Left hindlimb (tissue), 1 donor: Measurements from ENCODE around the gene KCNMB2.

Source experiments
- DNase-seq: peaks from one replicate; pipeline ENCODE4 v3.0.0-alpha.2; 2018

Gene KCNMB2

GRCh38 chr3:178663201-178663934 is 127.1 kb downstream of the KCNMB2 start:
- no peak for DNase-seq

- DNase-seq = no peak
Measured at GRCh38 chr3:178665747-178666146, 129.5 kb downstream of the KCNMB2 start.

GRCh38 chr3:178669022-178669601 is 132.9 kb downstream of the KCNMB2 start:
- no peak for DNase-seq

- DNase-seq = no peak
Measured at GRCh38 chr3:178669758-178670157, 133.5 kb downstream of the KCNMB2 start.

- no peak for DNase-seq
Measured at GRCh38 chr3:178671377-178671776, 135.1 kb downstream of the KCNMB2 start.

GRCh38 chr3:178671791-178672190 is 135.6 kb downstream of the KCNMB2 start:
- DNase-seq = no peak

- no peak for DNase-seq
Measured at GRCh38 chr3:178672275-178672674, 136.0 kb downstream of the KCNMB2 start.

GRCh38 chr3:178673529-178673928 is 137.3 kb downstream of the KCNMB2 start:
- no peak for DNase-seq

- no peak for DNase-seq
Measured at GRCh38 chr3:178676077-178676476, 139.8 kb downstream of the KCNMB2 start.

GRCh38 chr3:178676942-178677790 is 140.9 kb downstream of the KCNMB2 start:
- no peak for DNase-seq

- no peak for DNase-seq
Measured at GRCh38 chr3:178677961-178678360, 141.7 kb downstream of the KCNMB2 start.

GRCh38 chr3:178680037-178680436 is 143.8 kb downstream of the KCNMB2 start:
- DNase-seq = no peak

- no peak for DNase-seq
Measured at GRCh38 chr3:178680489-178680888, 144.3 kb downstream of the KCNMB2 start.

- DNase-seq = no peak
Measured at GRCh38 chr3:178684881-178685590, 148.8 kb downstream of the KCNMB2 start.

- no peak for DNase-seq
Measured at GRCh38 chr3:178685591-178685906, 149.3 kb downstream of the KCNMB2 start.

GRCh38 chr3:178686826-178687225 is 150.6 kb downstream of the KCNMB2 start:
- DNase-seq = no peak

- no peak for DNase-seq
Measured at GRCh38 chr3:178690571-178690970, 154.3 kb downstream of the KCNMB2 start.

- no peak for DNase-seq
Measured at GRCh38 chr3:178699364-178699763, 163.1 kb downstream of the KCNMB2 start.

- no peak for DNase-seq
Measured at GRCh38 chr3:178699810-178700209, 163.6 kb downstream of the KCNMB2 start.

GRCh38 chr3:178703268-178703975 is 167.2 kb downstream of the KCNMB2 start:
- DNase-seq = no peak

- no peak for DNase-seq
Measured at GRCh38 chr3:178705925-178706324, 169.7 kb downstream of the KCNMB2 start.

- no peak for DNase-seq
Measured at GRCh38 chr3:178706411-178706810, 170.2 kb downstream of the KCNMB2 start.
